ENCODE data around the gene TANC2.
"Not testable (repeated sequence)": the region's sequence is repeated elsewhere in the genome, so short reads cannot be mapped to it uniquely, and the experiment has no call there.

Gene TANC2

DNA sequence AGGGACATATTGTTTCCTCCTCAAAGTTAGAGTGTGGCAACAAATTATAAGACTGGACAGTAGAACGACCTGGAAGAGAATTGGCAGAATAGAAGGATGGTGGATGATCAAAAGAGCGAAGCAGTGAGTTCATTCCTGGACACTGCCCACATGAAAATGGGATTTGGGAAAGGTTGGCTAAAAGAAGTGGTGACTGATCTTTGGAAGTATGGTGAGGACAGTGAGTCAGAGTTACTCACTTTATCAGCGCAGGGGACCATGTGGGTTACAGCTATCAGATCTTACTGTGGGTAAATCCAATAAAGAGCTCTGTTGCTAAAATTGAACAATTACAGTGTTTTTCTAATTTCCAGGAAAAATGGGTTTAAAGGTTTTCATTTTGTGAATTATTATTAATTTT lies 2.7 kb upstream of the TANC2 start:
- DNase-seq (ENCODE audit: insufficient read length, low spot score) (peak; percentile 56), FAIRE-seq (no peak)

DNA sequence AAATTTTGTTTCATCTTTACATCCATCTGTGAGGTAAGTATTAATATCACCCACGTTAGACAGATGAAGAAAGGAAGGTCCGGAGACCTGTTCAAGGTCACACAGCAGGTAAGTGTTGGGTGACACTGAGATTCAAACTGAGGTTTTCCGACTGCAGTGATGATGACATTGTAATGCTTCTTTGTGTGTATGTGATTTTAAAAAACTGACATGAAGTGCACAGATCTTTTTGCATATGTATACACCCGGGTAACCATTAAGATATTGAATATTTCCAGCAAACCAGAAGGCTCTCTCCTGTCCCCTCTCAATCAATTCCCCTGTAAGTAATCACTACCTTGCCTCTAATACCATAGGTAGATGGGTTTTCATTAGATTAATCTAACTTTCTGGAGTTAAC lies 1.5 kb upstream of the TANC2 start:
- DNase-seq (ENCODE audit: insufficient read length, low spot score) = no peak

DNA sequence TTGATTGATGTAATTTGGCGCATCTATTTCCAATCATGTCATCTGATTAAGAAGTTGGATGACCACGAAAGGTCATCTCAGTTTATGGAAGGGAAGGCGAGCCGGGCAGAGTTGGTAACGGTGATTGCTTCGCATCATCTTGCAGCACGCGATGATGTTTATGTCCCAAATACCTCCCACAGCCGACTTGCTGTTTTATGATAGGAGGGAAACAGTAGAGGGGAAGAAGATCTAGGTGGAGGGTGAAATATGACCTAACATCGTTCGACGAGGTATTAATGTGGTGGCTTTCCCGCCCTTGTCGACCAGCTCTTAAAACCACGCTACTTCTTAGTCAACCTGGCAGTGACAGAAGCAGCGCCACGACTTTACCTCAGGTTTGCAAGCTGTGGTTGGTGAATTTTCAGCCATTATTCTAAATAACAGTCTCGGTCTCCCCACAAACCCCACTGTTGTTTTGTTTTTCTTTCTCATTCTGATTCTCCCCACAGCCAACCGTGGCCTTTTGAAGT lies 805 bp upstream of the TANC2 start:
- no peak for DNase-seq (ENCODE audit: insufficient read length, low spot score)
- peak; percentile 59 for FAIRE-seq

More for the DNA sequence above, 1.5 kb upstream of the TANC2 start:
- FAIRE-seq = no peak

DNA sequence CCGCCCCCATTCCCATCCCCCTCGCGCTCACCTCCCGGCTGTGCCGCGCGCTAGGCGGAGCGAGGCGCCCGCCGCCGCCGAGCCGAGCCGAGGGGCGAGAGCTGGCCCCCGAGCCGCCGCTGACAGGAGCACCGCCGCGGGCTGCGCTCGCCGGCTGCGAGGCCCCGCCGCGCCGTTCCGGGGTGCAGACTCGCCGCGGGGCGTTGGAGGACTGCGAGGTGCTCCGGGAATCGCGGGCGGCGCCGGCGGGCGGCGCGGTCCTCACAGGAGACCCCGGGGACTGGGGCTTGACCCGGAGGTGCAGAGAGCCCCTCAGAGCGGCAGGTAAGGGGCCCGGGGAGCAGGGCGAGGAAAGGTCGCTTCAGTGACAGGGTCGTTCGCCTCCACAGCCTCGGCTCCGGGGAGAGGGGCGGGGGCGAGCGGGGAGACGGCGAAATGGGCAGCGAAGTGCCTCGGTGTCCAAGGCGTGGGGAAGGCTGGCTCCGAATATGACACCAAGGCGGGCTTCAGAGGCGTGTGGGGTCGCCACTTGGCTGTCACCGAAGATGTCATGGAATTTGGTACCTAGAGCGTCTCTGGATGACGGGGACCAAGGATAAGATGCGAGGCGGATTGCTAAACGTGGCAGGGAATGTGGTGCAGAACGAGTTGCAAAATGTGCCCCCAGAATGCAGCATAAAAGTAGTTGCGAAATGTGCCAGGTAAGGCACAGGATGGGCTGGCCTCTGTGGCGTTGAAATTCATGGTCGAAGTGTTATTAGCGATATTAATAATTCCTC lies 580 bp downstream of the TANC2 start:
- FAIRE-seq (peak; percentile 89), DNase-seq (ENCODE audit: insufficient read length, low spot score) (peak; percentile 71)

DNA sequence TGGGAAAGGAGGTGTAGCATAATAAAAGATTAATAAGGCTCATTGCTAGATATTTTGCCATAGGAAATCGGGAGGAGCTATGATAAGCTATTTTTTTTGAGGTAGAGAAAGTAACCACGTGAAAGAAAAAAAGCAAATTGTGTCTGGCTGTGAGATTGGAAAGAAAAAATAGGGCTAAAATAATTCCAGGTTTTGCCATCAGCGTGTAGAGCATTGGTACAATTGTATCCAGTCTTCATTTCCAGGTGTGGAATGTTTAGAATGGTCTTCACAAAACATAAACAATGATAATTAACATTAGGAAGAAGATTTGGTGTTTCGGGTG lies 1.1 kb downstream of the TANC2 start:
- FAIRE-seq = no peak
- no peak for DNase-seq (ENCODE audit: insufficient read length, low spot score)

DNA sequence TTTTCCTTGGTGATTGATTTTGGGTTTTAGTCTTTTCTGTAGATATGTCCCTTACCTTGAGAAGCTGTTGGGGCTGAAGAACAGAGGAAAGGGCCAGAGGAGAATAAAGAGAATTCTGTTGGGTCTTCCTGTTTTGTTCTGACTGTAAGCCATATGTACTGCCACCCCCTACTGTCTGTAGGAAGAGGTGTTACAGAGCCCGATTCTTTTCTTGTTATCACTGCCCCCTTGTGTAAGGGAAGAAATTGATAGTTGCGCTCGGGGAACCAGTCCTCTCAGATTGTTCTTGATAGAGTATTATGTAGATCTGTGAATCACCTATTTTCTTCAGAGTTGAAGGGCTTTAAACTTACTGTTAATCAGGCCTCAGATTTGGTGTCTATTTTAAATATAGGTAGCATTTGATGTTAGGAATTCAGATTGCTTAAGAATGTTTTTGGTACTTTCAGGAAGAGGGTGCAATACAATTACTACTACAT lies 2.4 kb downstream of the TANC2 start:
- peak; percentile 93 for DNase-seq (ENCODE audit: insufficient read length, low spot score)
- FAIRE-seq = peak; percentile 84

DNA sequence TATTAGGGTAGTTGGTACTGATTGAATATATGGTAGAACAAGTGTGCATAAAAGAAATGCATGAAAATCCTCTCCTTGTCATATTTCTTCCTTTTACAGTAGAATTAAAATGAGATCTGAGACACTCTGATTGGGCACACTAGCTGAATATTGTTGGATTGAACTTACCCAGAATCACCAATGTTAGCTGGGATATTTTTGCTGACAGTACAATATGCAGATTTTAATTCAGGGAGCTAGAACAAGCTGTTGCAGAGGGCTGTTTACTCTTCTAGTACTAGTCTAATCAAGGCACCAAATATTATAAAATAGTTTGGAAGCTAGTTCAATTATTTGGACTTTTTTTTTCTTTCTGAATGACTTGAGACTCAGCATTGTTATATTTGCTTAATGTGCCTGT lies 4.6 kb downstream of the TANC2 start:
- FAIRE-seq = peak; percentile 44
- DNase-seq (ENCODE audit: insufficient read length, low spot score) = no peak

DNA sequence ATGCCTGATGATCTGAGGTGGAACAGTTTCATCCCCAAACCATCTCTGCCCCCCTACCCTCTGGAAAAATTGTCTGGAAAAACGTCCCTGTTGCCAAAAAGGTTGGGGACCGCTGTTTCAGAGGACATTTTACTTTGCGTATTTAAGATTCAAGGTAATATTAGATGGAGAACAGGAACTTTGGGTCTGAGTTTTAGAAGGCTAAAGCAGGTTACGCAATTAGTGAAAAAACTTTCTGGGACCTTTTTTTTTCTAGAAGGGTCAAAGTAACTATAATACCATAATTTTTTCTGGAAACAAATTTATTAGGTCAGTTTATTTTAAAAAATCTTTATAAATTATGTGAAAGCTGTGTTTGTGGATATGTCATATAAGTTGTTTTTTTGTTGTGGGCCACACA lies 5.8 kb downstream of the TANC2 start:
- no peak for FAIRE-seq
- no peak for DNase-seq (ENCODE audit: insufficient read length, low spot score)

DNA sequence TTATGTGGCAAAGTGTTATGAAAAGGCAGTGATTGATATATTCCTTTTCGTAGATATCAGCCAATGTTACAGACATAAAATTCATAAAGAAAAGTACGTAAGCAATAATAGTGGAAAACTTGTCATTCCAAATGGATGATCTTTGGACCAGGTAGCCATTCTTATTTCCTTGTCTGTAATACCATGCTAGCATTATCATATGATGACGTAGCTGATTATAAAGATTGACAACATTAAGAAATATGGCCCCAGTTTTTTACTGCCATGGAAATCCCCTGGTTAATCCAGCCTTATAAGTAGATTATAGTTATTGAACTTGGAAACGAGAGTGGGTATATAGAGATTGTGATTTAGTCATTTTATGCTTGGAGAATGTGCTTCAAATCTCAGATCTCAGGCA lies 8.8 kb downstream of the TANC2 start:
- no peak for FAIRE-seq

DNA sequence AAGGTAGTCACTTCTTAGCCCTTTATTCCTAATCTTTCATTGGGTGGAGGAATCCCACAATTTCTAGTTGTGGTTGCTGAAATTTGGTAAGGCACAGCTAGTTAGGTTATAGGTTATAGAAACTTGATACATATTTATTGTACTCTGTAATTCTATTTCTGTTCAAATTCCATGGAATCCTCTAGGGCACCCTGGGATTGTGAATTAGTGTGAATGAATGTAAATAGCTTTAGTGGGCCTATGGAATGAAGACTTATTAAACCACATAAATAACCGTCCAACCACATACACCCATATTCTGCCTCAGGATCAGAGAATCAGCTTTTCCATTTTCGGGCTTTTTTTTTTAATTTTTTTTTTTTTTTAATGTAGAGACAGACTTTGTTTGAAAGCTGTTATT lies 9.2 kb downstream of the TANC2 start:
- DNase-seq (ENCODE audit: insufficient read length, low spot score) (no peak), FAIRE-seq (no peak)

More for the DNA sequence above, 8.8 kb downstream of the TANC2 start:
- DNase-seq (ENCODE audit: insufficient read length, low spot score) = no peak

DNA sequence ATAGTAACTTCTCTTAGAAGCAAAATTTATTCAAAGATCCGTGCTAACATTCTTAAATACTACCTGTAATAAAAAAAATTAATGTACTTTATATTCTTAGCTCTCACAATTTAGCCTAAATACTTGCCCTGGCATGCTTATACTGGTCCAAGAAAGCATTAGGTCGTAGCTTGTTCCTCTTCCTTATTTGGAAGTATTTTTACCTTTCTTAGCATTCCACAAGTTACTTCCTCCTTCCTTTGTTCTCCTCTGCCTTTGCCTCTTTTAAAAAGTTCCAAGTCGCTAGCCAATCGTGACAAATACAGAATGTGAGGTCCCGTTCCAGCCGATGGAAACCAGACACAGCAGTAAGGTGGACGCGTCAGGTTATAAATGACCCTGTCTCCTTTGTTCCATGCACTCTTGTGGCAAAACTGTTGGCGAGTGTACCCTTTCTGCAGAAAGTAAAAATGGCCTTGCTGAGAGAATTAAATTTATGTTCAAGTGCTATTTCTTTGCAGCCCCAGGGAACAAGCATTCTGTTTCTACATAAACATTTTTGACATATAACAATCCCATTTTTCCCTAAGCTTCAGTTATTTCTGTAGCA lies 10.7 kb downstream of the TANC2 start:
- not testable (repeated sequence) for FAIRE-seq; DNase-seq (ENCODE audit: insufficient read length, low spot score)

DNA sequence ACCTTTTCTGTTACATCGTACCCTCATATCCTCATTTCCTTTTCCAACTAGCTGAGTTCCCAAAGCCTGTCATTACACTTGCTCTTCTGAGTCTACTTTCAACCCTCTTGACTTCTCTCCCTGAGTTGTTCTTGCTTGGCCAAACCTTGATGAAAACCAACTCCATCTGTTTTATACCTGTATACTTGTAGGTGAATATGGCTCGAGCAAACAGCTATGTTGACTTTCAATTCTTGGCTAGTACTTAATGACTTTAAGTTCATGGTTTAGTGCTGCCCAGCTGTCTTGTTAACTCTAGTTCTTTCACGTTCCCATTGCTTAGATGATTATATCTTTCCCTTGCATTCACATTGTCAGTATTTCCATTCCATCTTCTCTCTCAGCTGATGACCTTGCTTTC lies 14.8 kb downstream of the TANC2 start:
- FAIRE-seq = peak; percentile 57
- DNase-seq (ENCODE audit: insufficient read length, low spot score) = no peak

DNA sequence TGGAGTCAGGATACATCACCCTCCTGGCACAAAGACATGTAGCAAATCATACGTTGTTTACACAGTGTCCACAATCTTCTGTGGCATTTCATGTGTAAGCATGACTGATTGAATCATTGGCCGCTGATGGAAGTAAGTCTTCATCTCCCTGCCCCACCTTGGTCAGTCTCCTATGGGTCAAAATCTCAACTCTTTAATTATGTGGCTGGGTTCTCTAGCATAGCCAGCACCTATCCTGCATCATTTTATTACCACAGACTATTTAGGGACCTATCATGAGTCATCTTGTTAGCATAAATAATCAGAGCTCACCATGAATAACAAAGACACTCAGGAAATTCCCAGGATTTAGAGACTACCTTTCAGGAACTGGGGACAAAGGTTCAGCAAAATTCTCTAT lies 15.9 kb downstream of the TANC2 start:
- no peak for DNase-seq (ENCODE audit: insufficient read length, low spot score)
- FAIRE-seq = peak; percentile 55

DNA sequence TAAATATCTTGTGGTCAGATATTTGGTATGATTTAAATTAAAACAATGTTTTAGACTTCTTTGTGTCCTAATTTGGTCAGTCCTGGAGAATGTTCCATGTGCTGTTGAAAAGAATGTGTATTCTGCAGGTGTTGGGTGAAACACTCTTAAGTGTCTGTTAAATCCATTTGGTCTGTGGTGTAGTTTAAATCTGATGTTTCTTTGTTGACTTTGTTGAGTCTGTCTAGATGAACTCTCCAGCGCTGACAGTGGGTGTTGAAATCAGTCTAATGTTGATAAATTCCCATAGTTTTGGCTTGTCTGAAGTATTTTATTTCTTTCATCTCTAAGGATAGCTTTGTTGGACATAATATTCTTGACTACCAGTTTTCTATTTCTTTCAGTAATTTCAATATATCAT lies 18.8 kb downstream of the TANC2 start:
- FAIRE-seq = no peak
- no peak for DNase-seq (ENCODE audit: insufficient read length, low spot score)

DNA sequence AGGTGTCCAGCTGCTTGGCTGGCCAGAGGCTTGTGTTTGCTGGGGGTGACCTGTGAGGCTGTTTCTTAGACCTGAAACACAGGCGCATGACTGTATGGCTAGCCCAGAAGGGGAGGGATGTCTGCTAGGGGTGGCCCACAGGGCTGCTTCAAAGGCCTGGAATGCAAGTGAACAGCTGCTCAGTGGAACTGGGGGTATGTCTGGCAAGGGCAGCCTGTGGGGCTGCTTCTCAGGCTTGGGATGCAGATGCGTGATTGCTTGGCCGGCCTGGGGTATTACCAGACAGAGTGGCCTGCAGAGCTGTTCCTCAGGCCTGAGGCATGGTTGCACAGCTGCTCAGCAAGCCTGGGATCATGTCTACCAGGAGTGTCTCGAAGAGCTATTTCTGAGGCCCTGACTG lies 20.5 kb downstream of the TANC2 start:
- no peak for FAIRE-seq

DNA sequence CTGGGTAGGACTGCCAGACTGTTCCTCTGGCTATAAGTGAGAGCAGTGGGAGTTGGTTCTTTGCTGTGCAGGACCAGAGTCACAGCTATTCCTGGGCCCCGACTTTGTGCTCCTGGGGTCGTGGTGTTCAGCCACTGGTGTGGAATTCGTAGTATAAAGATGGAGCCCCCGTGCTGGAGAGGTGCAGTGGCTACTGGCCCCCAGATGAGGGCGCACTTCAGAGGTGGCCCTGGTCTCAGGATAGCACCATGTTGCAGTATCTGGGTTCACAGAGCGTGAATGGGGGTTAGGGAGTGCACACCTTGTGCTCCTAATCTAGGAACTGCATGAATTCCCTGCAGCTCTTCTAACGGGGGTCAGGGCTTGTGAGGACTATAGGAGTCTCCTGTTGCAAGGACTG lies 21.1 kb downstream of the TANC2 start:
- no peak for DNase-seq (ENCODE audit: insufficient read length, low spot score)

More for the DNA sequence above, 20.5 kb downstream of the TANC2 start:
- DNase-seq (ENCODE audit: insufficient read length, low spot score) = no peak

DNA sequence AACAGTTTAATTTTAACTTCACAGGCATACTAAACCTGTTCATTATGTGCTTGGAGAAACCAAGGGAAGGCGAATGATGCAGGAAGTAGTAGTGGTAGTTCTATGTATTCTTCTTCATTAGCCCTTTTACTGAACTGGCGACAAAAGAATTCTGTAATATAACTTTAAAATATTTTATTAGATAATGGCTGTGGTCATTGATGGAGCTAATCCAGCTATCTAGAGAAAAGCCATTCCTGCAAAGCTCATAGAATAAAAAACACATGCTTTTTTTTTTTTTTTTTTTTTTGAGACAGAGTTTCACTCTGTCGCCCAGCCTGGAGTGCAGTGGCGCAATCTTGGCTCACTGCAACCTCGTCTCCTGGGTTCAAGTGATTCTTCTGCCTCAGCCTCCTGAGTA lies 23.5 kb downstream of the TANC2 start:
- FAIRE-seq (no peak), DNase-seq (ENCODE audit: insufficient read length, low spot score) (no peak)

More for the DNA sequence above, 21.1 kb downstream of the TANC2 start:
- FAIRE-seq = no peak

DNA sequence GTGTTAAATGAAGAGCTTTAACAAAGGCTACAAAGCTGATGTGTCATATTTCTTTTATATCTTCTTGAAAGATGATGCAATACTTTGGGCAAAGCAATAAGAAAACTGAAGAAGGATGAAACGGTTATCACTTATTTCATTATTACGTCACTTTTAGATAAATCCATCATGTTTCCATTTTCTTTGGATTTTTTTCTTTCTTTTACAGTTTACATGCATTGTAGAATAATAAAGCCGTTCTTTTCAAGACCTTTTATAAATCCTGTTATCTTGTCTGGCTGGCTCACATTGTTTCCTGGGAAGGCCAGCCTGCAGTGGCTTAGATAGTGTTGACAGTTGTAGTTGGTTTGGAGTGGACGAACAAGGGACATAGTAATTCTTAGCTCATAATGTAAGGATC lies 28.9 kb downstream of the TANC2 start:
- FAIRE-seq (no peak), DNase-seq (ENCODE audit: insufficient read length, low spot score) (no peak)

DNA sequence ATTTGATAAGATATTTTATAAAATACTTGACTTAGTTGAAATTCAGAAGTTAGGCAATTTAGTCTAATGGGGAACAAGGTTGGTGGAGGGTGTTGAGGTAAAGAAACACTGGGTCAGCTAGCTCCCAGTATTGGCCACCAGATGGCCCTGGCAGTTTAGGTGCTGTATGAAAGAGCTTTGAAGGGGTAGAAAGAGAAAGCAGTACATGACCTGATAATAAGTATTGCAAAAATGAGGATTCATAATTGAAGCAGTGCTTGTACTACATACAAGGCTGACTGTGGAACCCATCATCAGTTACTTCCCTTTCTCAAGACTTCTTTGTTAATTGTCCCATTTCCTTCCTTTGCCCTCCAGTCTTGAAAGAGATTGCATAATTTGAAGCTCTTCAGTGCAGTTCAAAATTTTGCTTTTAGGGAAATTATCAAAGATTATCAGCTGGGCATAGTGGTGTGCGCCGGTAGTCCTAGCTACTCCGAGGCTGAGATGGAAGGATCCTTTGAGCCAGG lies 29.4 kb downstream of the TANC2 start:
- DNase-seq (ENCODE audit: insufficient read length, low spot score) = peak; percentile 48

DNA sequence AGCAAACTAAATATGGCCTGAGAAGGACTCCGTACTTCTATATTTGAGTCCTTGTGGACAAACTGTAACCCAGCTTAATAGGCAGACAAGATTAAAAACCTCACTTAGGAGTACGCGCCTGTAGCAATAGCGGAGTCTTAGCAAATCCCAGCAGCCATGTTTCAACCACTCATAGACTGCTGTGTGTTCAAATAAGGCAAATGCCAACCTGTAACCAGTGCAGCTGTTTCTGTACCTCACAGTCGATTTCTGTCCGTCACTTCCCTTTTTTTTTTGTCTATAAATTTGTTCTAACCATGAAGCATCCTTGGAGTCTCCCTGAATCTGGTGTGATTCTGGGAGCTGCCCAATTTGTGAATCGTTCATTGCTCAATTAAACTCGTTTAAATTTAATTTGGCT lies 30.2 kb downstream of the TANC2 start:
- FAIRE-seq = no peak
- DNase-seq (ENCODE audit: insufficient read length, low spot score) = no peak

More for the DNA sequence above, 29.4 kb downstream of the TANC2 start:
- FAIRE-seq = peak; percentile 88

DNA sequence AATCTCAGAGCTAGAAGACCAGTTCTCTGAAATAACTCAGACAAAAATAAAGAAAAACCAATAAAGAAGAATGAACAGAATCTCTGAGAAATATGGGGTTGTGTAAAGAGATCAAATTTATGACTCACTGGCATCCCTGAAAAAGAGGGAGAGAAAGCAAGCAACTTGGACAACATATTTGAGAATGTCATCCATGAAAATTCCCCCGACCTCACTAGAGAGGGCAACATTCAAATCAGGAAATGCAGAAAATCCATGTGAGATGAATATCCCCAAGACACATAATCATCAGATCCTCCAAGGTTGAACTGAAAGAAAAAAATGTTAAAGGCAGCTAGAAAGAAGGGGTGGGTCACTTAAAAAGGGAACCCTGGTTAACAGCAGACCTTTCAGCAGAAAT lies 32.1 kb downstream of the TANC2 start:
- no peak for DNase-seq (ENCODE audit: insufficient read length, low spot score)
- FAIRE-seq = no peak

Data from HTR-8/SVneo (cell line).